Measurements from ENCODE around the gene ZNF554. TPM values are rescaled to one million over a fixed set of nuclear protein-coding genes. Genes with fewer than 3 reads are reported as not detected.
A peak's percentile ranks its signal among the peaks of the same experiment; 100 is the strongest.

ZNF554 gene
- total RNA-seq, 1 experiment from 2014 or later = 5.9 TPM

DNA sequence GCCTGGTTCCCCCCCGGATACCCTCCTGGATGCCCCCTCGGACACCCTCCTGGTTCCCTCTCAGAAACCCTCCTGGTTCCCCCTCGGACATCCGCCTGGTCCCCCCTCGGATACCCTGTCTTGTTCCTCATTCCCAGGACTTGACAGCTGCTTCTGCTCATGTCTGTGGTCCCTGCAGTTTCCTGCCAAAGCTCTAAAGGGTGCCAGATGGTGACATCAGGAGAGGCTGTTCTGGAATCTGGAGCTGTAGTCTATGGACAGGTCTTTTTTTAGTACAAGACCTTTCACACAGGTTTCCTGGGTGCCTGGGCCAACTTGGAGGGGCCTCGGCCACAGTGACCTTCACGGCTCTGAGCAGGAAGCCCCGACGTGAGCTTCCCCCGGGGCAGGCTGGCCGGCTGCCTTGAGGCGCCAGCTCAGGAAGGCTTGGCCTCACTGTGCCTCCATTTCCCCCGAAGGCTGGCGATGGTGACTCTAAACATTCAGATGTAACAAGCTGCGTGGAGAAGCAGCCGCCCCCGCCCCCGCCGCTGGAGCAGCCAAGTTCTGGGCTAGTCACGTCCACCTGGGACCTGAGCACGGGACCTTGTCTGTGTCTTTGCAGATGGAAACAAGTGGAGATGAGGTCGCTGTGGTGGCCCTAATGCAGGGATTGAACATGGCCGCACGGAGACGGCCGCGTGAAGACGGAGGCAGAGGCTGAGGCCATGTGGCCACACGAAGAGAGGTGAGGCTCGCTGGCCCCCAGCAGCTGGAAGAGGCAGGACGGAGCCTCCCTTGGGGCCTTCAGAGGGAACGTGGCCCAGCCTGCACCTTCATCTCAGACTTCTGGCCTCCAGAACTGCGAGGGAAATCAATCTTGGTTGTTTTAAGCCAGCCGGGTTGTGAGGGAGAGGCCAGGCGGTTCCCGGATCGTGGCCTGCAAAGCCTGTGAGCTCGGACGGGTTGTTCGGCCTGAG lies 49.3 kb upstream of the ZNF554 start:
- Histone ChIP-seq H3K4me2 (ENCODE audit: insufficient read depth, insufficient read length, low read length) (no peak overlapping the region), H3K79me2 (ENCODE audit: insufficient read depth, low read length) (peaks cover 40% of the 10 kb centered on the region; the same call in 1 of the 2 replicates), H2BK12ac (ENCODE audit: insufficient read length, low read depth, low read length) (no peak overlapping the region), H3K27ac (ENCODE audit: insufficient read length, low read depth, low read length) (no peak overlapping the region), H3K4ac (ENCODE audit: low read depth, low read length) (no peak overlapping the region), H4K91ac (ENCODE audit: insufficient read length, low read depth, low read length) (no peak overlapping the region), H2BK5ac (ENCODE audit: insufficient read length, low read length) (no peak overlapping the region), H3K56ac (ENCODE audit: insufficient read length, low read depth, low read length) (no peak overlapping the region), H4K8ac (replicated peaks; ENCODE audit: insufficient read length, low read depth, low read length) (no peak overlapping the region), H3K27me3 (ENCODE audit: insufficient read depth, low read length) (no peaks in the 10 kb centered on the region), H3K9ac (ENCODE audit: extremely low read depth, insufficient read length, low read length) (no peak overlapping the region), H3K14ac (ENCODE audit: insufficient read depth, low read length) (no peak overlapping the region), H2AK5ac (ENCODE audit: insufficient read length, low read length) (no peak overlapping the region), H3K79me1 (ENCODE audit: insufficient read depth, low read depth, low read length, poor library complexity, severe bottlenecking) (peaks cover 9% of the 10 kb centered on the region), H4K20me1 (ENCODE audit: control insufficient read depth, insufficient read depth, insufficient read length) (no peaks in the 10 kb centered on the region), H3T11ph (ENCODE audit: low read length) (no peak overlapping the region), H3K18ac (ENCODE audit: insufficient read length, low read depth, low read length) (no peak overlapping the region), H3K4me1 (ENCODE audit: insufficient read depth, low read length) (no peaks in the 10 kb centered on the region), H3K9me3 (ENCODE audit: control insufficient read depth, low read depth, low read length) (no peaks in the 10 kb centered on the region), H2AFZ (ENCODE audit: low read length) (no peak overlapping the region), H2BK15ac (ENCODE audit: low read depth, low read length) (no peak overlapping the region), H2BK120ac (ENCODE audit: low read depth, low read length, poor library complexity, severe bottlenecking) (no peak overlapping the region), H2BK20ac (ENCODE audit: low read depth, low read length, poor library complexity, severe bottlenecking) (no peak overlapping the region), H4K5ac (ENCODE audit: insufficient read length, low read depth, low read length) (no peak overlapping the region), H3K23me2 (ENCODE audit: insufficient read length, low read depth, low read length, poor library complexity, severe bottlenecking) (no peaks in the 10 kb centered on the region), H3K23ac (ENCODE audit: insufficient read length, low read depth, low read length) (no peak overlapping the region)
- H3K9me3 Mint-ChIP-seq = no peaks in the 10 kb centered on the region
- H3K4me1 Mint-ChIP-seq = no peaks in the 10 kb centered on the region
- H3K4me3 Mint-ChIP-seq = no peak overlapping the region
- H3K36me3 Mint-ChIP-seq (ENCODE audit: insufficient read depth in 1 of 3, low read depth in 3 of 3) = peaks cover 2 to 20% (median 18%) of the 10 kb centered on the region in 3 experiments; a peak in 6 of 7 replicates
- H3K27me3 Mint-ChIP-seq (ENCODE audit: low read depth) = no peaks in the 10 kb centered on the region
- WGBS (ENCODE audit: extremely low coverage, insufficient read length, low lambda C conversion rate) = no CpG with 5 or more reads among the region's 40 CpGs
- peak overlapping the region in 1 of 3 experiments; percentile 53; a peak in 1 of 7 replicates for H3K27ac Mint-ChIP-seq
- TF ChIP-seq, protein P1, sequence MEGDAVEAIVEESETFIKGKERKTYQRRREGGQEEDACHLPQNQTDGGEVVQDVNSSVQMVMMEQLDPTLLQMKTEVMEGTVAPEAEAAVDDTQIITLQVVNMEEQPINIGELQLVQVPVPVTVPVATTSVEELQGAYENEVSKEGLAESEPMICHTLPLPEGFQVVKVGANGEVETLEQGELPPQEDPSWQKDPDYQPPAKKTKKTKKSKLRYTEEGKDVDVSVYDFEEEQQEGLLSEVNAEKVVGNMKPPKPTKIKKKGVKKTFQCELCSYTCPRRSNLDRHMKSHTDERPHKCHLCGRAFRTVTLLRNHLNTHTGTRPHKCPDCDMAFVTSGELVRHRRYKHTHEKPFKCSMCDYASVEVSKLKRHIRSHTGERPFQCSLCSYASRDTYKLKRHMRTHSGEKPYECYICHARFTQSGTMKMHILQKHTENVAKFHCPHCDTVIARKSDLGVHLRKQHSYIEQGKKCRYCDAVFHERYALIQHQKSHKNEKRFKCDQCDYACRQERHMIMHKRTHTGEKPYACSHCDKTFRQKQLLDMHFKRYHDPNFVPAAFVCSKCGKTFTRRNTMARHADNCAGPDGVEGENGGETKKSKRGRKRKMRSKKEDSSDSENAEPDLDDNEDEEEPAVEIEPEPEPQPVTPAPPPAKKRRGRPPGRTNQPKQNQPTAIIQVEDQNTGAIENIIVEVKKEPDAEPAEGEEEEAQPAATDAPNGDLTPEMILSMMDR (conservative IDR thresholded peaks at IDR 0.05) = no peak
- DNase-seq = no peak
